SK-N-SH (cell line): ENCODE results near the gene PLXNB1. TPM values are rescaled to one million over a fixed set of nuclear protein-coding genes. Genes with fewer than 3 reads are reported as not detected.

Source experiments
- CTCF ChIA-PET: fragments of 300-600, 350-600 bp; formaldehyde crosslinking; extraction: SDS; loops from one replicate; lab custom pipeline; 2021; lab: Yijun Ruan, JAX
- POLR2A ChIA-PET: fragments of 350-600 bp; sonication (Branson Sonifier 250); formaldehyde crosslinking; extraction: SDS; loops from one replicate; lab custom pipeline; 2020; ENCODE audit warnings: antibody characterized with exemption, inconsistent platforms; lab: Yijun Ruan, JAX
- DNase-seq: peaks from one replicate; pipeline ENCODE4 v3.0.0; 2012
- H2AFZ ChIP-seq: fragments of 200-600 bp; sonication (generic); 2 replicates; pipeline ENCODE4 v1.8.1; 2016; ENCODE audit warnings: antibody characterized with exemption, mild to moderate bottlenecking, low read depth
- H3F3A ChIP-seq: fragments of 200-600 bp; sonication (generic); replicated peaks from 2 replicates; pipeline ENCODE3; 2016; ENCODE audit warnings: antibody characterized with exemption, mild to moderate bottlenecking; ENCODE audit not compliant: insufficient read depth
- H3K27ac ChIP-seq, 2 experiments: fragments of 200-500 bp in 1 of 2; fragments of 200-600 bp in 1 of 2; sonication (Bioruptor generic) in 1 of 2; sonication (generic), shearing (Covaris generic) in 1 of 2; 2 replicates each; pipeline versions ENCODE4 v1.5.1 to v1.6.1; 2014 to 2016; ENCODE audit warnings: low read depth in 2 of 2, inconsistent platforms in 1 of 2, low read length in 1 of 2, mild to moderate bottlenecking in 1 of 2, mixed read lengths in 1 of 2
- H3K27me3 ChIP-seq: fragments of 200-600 bp; sonication (generic), shearing (Covaris generic); 2 replicates; pipeline ENCODE4 v1.6.1; 2016; ENCODE audit warnings: mixed run types; ENCODE audit not compliant: insufficient read depth
- H3K36me3 ChIP-seq, 2 experiments: fragments of 200-500 bp in 1 of 2; fragments of 200-600 bp in 1 of 2; sonication (Bioruptor generic) in 1 of 2; sonication (generic) in 1 of 2; replicated peaks in 1 of 2; 2 replicates each; pipeline versions ENCODE3 to v1.5.1; 2014 to 2016; ENCODE audit warnings: low read length in 1 of 2, mild to moderate bottlenecking in 1 of 2; ENCODE audit not compliant: insufficient read depth in 2 of 2, control insufficient read depth in 1 of 2
- H3K4me1 ChIP-seq, 2 experiments: fragments of 200-500 bp in 1 of 2; fragments of 200-600 bp in 1 of 2; sonication (Bioruptor generic) in 1 of 2; sonication (generic), shearing (Covaris generic) in 1 of 2; 2 replicates each; pipeline versions ENCODE4 v1.5.1 to v1.6.1; 2014 to 2016; ENCODE audit warnings: low read depth in 1 of 2, low read length in 1 of 2, mixed run types in 1 of 2; ENCODE audit not compliant: insufficient read depth in 2 of 2, control insufficient read depth in 1 of 2
- H3K4me2 ChIP-seq: fragments of 200-600 bp; sonication (generic), shearing (Covaris generic); 2 replicates; pipeline ENCODE4 v1.6.1; 2017; ENCODE audit warnings: mixed run types
- H3K4me3 ChIP-seq, 2 experiments: fragments of 200-500 bp in 1 of 2; fragments of 200-600 bp in 1 of 2; sonication (Bioruptor generic) in 1 of 2; sonication (generic), shearing (Covaris generic) in 1 of 2; 2 replicates each; pipeline versions ENCODE4 v1.5.1 to v1.8.1; 2014 to 2016; ENCODE audit warnings: low read depth in 2 of 2, inconsistent platforms in 1 of 2, low read length in 1 of 2, mild to moderate bottlenecking in 1 of 2, mixed read lengths in 1 of 2, moderate library complexity in 1 of 2
- H3K79me2 ChIP-seq: fragments of 200-600 bp; sonication (generic); 2 replicates; pipeline ENCODE4 v1.8.1; 2017; ENCODE audit warnings: mild to moderate bottlenecking; ENCODE audit not compliant: insufficient read depth
- H3K9ac ChIP-seq: fragments of 200-600 bp; sonication (generic); 2 replicates; pipeline ENCODE4 v1.6.1; 2017; ENCODE audit warnings: mixed run types
- H3K9me2 ChIP-seq: fragments of 200-600 bp; sonication (generic); 2 replicates; pipeline ENCODE4 v1.6.1; 2017; ENCODE audit warnings: mixed run types
- H3K9me3 ChIP-seq: fragments of 200-600 bp; sonication (generic); 2 replicates; pipeline ENCODE4 v1.6.1; 2017; ENCODE audit warnings: mixed run types, mild to moderate bottlenecking, moderate library complexity
- H4K20me1 ChIP-seq: fragments of 200-600 bp; sonication (generic); 2 replicates; pipeline ENCODE4 v1.6.1; 2017; ENCODE audit warnings: mild to moderate bottlenecking, mixed run types; ENCODE audit not compliant: insufficient read depth
- CHD2 ChIP-seq: fragments of 150-350 bp; IDR thresholded peaks from 2 replicates; pipeline ENCODE4 v1.6.1; 2018; ENCODE audit warnings: low read length; ENCODE audit not compliant: partially characterized antibody
- CTCF ChIP-seq: fragments of 200-600 bp; sonication (generic); IDR thresholded peaks from 2 replicates; pipeline ENCODE4 v1.6.1; 2017; ENCODE audit warnings: antibody characterized with exemption, mild to moderate bottlenecking, moderate library complexity
- ELF1 ChIP-seq: IDR thresholded peaks from 2 replicates; pipeline ENCODE4 v1.4.0; 2012
- FOXJ3 ChIP-seq: sonication (generic); formaldehyde crosslinking; IDR thresholded peaks from 2 replicates; pipeline ENCODE4 v1.5.1; 2020; ENCODE audit warnings: mild to moderate bottlenecking, missing genetic modification reagents
- MEF2A ChIP-seq: IDR thresholded peaks from 2 replicates; pipeline ENCODE4 v1.4.0; 2012; ENCODE audit warnings: low read depth, borderline replicate concordance
- NRF1 ChIP-seq: IDR thresholded peaks from 2 replicates; pipeline ENCODE4 v1.6.1; 2012; ENCODE audit warnings: low read depth, mild to moderate bottlenecking, low read length
- RAD21 ChIP-seq: IDR thresholded peaks from 2 replicates; pipeline ENCODE4 v1.6.1; 2012; ENCODE audit warnings: mild to moderate bottlenecking, low read length
- RFX5 ChIP-seq: IDR thresholded peaks from 2 replicates; pipeline ENCODE4 v1.6.1; 2012; ENCODE audit warnings: mild to moderate bottlenecking, improper control_type of control experiment, low read length
- RXRA ChIP-seq: IDR thresholded peaks from 2 replicates; pipeline ENCODE4 v1.4.0; 2012; ENCODE audit warnings: low read depth, mild to moderate bottlenecking, borderline replicate concordance
- SMC3 ChIP-seq: IDR thresholded peaks from 2 replicates; pipeline ENCODE4 v1.6.1; 2012; ENCODE audit warnings: low read depth, low read length, improper control_type of control experiment
- TCF12 ChIP-seq: IDR thresholded peaks from 2 replicates; pipeline ENCODE4 v1.4.0; 2012
- TEAD4 ChIP-seq: IDR thresholded peaks from 2 replicates; pipeline ENCODE4 v1.4.0; 2012; ENCODE audit warnings: mild to moderate bottlenecking, borderline replicate concordance; ENCODE audit not compliant: insufficient read depth
- USF1 ChIP-seq: IDR thresholded peaks from 2 replicates; pipeline ENCODE4 v1.4.0; 2012; ENCODE audit warnings: low read depth, borderline replicate concordance
- WGBS: methylation state at CpG from one replicate; pipeline ENCODE4 v1.1.6; 2017; ENCODE audit warnings: low lambda C conversion rate; 5-methylcytosine and 5-hydroxymethylcytosine counted together
- polyA plus RNA-seq, 3 experiments: library from polyadenylated mRNA; depleted of rRNA; stranded (reverse); fragments of >200 nt; gene quantifications; 2 replicates each; pipeline ENCODE4 v1.2.3, GENCODE V29; 2012
- TF ChIP-seq, protein P1 (sequence below): IDR thresholded peaks from 2 replicates; pipeline ENCODE4 v1.4.0; 2012; ENCODE audit warnings: low read depth
- TF ChIP-seq, protein P2 (sequence below): fragments of 150-350 bp; IDR thresholded peaks from 2 replicates; pipeline ENCODE4 v1.6.1; 2016; ENCODE audit warnings: mild to moderate bottlenecking, low read depth, low read length
- TF ChIP-seq, protein P3 (sequence below): IDR thresholded peaks from 2 replicates; pipeline ENCODE4 v1.4.0; 2012; ENCODE audit warnings: low read depth, borderline replicate concordance

Gene PLXNB1
- polyA plus RNA-seq, 1 of the 3 experiments (the other 2 are of a cell fraction) = 39.8 TPM

- peaks cover 4 to 25% of the 10 kb centered on the region in 2 experiments for H3K36me3 ChIP-seq
- H3K27me3 ChIP-seq = no peaks in the 10 kb centered on the region
- H3K4me3 ChIP-seq = peak overlapping the region in 1 of 2 experiments; percentile 43; a peak in 1 of 4 replicates
- peaks cover 0 to 15% of the 10 kb centered on the region in 2 experiments; a peak in 1 of 4 replicates for H3K4me1 ChIP-seq
- H3F3A ChIP-seq = no peaks in the 10 kb centered on the region
- H3K27ac ChIP-seq = no peak overlapping the region
- ChIA-PET CTCF (interaction anchor here (0.6 to 13.2 kb wide), 95 partner anchors 12 to 1059 kb away, joined by 3 to 399 read pairs (median 6); partner anchors contain the start of genes ATRIP, CAMP, CDC25A and FBXW12), POLR2A (interaction anchor here (0.6 to 1.6 kb wide), 5 partner anchors 11 to 241 kb away, joined by 3 to 8 read pairs (median 4); no protein-coding TSS in a partner anchor)
- H3K79me2 ChIP-seq = peaks cover 22% of the 10 kb centered on the region
- H3K9me3 ChIP-seq = no peaks in the 10 kb centered on the region
- H2AFZ ChIP-seq = no peak overlapping the region
- H4K20me1 ChIP-seq = 0 out of 2 replicates have a peak, but pooled peaks cover 5% of the 10 kb centered on the region
- H3K9ac ChIP-seq = no peak overlapping the region
- DNase-seq = peak; percentile 86
- 42% methylated on average over 6 of the region's 7 CpGs for WGBS
- H3K4me2 ChIP-seq = no peak overlapping the region
- H3K9me2 ChIP-seq = no peaks in the 10 kb centered on the region
- TF ChIP-seq RAD21 (peak; percentile 96), TCF12 (no peak), SMC3 (peak; percentile 100), USF1 (peak; percentile 9; the same call in 1 of the 2 replicates), FOXJ3 (CRISPR knock-in tag) (no peak), RFX5 (0 out of 2 replicates have a peak, but pooled peaks have one; percentile 43), NRF1 (0 out of 2 replicates have a peak, but pooled peaks have one; percentile 28), CTCF (peak; percentile 100), TEAD4 (no peak), CHD2 (peak; percentile 48)
- TF ChIP-seq, protein P1, sequence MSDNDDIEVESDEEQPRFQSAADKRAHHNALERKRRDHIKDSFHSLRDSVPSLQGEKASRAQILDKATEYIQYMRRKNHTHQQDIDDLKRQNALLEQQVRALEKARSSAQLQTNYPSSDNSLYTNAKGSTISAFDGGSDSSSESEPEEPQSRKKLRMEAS = peak; percentile 52; the same call in 1 of the 2 replicates
- TF ChIP-seq, all 33 proteins: peak for 8
These were observed 6.0 kb upstream of the PLXNB1 start for GRCh38 chr3:48435774-48436476.

GRCh38 chr3:48435223-48435595 lies 5.3 kb upstream of the PLXNB1 start:
- Histone ChIP-seq H3K27ac (no peak overlapping the region; a peak in 1 of 4 replicates), H3K79me2 (peaks cover 15% of the 10 kb centered on the region), H3K9me3 (no peaks in the 10 kb centered on the region), H3K36me3 (peaks cover 4 to 25% of the 10 kb centered on the region in 2 experiments), H3K4me2 (no peak overlapping the region), H3F3A (no peaks in the 10 kb centered on the region), H3K9ac (no peak overlapping the region), H2AFZ (no peak overlapping the region), H3K4me1 (peaks cover 0 to 18% of the 10 kb centered on the region in 2 experiments; a peak in 1 of 4 replicates), H3K27me3 (no peaks in the 10 kb centered on the region), H4K20me1 (0 out of 2 replicates have a peak, but pooled peaks cover 5% of the 10 kb centered on the region), H3K4me3 (no peak overlapping the region), H3K9me2 (no peaks in the 10 kb centered on the region)
- POLR2A ChIA-PET = interaction anchor here (1.6 kb wide), 1 partner anchor 162 kb away, joined by 4 read pairs; no protein-coding TSS in a partner anchor
- CTCF ChIA-PET = interaction anchor here (0.7 to 13.2 kb wide), 57 partner anchors 12 to 265 kb away, joined by 3 to 399 read pairs (median 13); partner anchors contain the start of genes ATRIP, CAMP, CDC25A and FBXW12
- 86% methylated on average over 4 of the region's 4 CpGs for WGBS
- no peak for DNase-seq
- TF ChIP-seq, protein P2, sequence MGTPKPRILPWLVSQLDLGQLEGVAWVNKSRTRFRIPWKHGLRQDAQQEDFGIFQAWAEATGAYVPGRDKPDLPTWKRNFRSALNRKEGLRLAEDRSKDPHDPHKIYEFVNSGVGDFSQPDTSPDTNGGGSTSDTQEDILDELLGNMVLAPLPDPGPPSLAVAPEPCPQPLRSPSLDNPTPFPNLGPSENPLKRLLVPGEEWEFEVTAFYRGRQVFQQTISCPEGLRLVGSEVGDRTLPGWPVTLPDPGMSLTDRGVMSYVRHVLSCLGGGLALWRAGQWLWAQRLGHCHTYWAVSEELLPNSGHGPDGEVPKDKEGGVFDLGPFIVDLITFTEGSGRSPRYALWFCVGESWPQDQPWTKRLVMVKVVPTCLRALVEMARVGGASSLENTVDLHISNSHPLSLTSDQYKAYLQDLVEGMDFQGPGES = no peak
- no peak for TF ChIP-seq ELF1
- no peak for TF ChIP-seq MEF2A
- TF ChIP-seq, protein P3, sequence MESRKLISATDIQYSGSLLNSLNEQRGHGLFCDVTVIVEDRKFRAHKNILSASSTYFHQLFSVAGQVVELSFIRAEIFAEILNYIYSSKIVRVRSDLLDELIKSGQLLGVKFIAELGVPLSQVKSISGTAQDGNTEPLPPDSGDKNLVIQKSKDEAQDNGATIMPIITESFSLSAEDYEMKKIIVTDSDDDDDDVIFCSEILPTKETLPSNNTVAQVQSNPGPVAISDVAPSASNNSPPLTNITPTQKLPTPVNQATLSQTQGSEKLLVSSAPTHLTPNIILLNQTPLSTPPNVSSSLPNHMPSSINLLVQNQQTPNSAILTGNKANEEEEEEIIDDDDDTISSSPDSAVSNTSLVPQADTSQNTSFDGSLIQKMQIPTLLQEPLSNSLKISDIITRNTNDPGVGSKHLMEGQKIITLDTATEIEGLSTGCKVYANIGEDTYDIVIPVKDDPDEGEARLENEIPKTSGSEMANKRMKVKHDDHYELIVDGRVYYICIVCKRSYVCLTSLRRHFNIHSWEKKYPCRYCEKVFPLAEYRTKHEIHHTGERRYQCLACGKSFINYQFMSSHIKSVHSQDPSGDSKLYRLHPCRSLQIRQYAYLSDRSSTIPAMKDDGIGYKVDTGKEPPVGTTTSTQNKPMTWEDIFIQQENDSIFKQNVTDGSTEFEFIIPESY = no peak
- no peak for TF ChIP-seq RXRA
